Inferior parietal cortex (tissue), 1 donor: Measurements from ENCODE around the gene GRIN3B.
A peak's percentile ranks its signal among the peaks of the same experiment; 100 is the strongest.

ENCODE experiments used
- DNase-seq: peaks from one replicate; pipeline ENCODE4 v3.0.0-alpha.2; 2016; ENCODE audit errors: extremely low spot score

The GRIN3B gene

DNA sequence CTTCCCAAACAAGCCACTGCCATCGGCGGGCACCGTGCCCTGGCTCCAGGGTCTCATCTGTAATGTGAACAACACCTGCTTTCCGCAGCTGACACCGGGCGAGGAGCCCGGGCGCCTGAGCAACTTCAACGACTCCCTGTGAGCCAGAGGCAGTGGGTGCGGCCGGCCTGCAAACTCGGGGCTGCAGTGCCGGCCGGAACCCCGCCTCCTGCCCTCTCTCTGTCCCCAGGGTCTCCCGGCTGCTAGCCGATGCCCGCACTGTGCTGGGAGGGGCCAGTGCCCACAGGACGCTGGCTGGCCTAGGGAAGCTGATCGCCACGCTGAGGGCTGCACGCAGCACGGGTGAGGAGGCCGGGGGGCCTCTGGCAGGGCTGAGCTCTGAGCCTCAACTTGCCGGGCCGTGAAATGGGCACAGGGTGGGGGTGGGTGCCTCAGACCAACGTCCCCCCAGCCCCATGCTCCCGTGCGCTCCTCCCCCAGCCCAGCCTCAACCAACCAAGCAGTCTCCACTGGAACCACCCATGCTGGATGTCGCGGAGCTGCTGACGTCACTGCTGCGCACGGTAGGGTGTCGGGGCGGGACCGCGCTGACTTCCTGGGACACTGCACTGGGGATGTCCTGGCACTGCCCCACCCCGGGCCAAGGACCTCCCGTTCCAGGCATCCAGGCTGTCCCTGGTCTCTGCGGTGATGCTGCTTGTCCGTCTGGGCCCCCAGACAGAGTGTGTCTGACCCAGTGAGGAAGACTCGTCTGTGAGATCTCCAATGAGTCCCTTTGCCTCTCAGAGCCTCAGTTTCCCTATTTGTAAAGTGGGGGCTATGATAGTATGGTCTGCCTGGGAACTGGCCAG, 41.8 kb downstream of the GRIN3B start:
- DNase-seq = no peak

DNA sequence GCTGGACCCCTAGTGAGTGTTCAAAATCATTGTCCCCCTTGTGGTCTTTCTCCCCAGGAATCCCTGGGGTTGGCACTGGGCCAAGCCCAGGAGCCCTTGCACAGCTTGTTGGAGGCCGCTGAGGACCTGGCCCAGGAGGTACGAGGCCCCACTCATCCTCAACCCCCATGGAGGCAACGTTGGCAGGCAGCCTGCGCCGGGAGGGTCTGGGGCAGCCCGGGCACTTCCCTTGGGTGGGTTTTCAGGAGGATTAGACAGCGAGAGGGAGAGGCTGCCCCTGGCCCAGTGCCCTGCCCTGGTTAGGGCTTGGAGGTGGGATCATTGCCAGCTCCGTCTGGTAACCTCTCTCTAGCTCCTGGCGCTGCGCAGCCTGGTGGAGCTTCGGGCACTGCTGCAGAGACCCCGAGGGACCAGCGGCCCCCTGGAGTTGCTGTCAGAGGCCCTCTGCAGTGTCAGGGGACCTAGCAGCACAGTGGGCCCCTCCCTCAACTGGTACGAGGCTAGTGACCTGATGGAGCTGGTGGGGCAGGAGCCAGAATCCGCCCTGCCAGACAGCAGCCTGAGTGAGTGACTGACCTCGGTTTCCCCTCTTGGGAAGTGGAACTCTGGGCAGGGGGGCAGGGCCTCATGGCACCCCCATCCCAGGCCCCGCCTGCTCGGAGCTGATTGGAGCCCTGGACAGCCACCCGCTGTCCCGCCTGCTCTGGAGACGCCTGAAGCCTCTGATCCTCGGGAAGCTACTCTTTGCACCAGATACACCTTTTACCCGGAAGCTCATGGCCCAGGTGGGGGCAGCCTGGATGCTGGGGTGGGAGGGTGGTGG, 42.7 kb downstream of the GRIN3B start:
- DNase-seq = no peak

GRCh38 chr19:1045247-1045603, 45.0 kb downstream of the GRIN3B start:
- peak; percentile 58 for DNase-seq

- no peak for DNase-seq
These were observed 46.0 kb downstream of the GRIN3B start for GRCh38 chr19:1046117-1046626.

DNA sequence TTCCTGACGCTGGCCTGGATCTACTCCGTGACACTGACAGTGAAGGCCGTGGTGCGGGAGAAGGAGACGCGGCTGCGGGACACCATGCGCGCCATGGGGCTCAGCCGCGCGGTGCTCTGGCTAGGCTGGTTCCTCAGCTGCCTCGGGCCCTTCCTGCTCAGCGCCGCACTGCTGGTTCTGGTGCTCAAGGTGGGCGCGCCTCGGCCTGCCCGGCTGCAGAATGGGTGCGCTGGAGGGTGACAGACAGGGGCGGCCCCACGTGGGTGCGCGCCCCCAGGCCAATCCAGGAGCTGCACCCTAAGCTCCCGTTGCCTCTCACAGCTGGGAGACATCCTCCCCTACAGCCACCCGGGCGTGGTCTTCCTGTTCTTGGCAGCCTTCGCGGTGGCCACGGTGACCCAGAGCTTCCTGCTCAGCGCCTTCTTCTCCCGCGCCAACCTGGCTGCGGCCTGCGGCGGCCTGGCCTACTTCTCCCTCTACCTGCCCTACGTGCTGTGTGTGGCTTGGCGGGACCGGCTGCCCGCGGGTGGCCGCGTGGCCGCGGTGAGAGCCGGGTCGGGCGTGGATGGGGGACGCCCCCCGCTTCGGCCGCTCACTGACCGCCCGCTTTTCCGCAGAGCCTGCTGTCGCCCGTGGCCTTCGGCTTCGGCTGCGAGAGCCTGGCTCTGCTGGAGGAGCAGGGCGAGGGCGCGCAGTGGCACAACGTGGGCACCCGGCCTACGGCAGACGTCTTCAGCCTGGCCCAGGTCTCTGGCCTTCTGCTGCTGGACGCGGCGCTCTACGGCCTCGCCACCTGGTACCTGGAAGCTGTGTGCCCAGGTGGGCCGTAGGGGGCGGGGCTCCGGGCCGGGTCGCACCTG, 46.8 kb downstream of the GRIN3B start:
- DNase-seq = no peak

GRCh38 chr19:1047696-1048147, 47.5 kb downstream of the GRIN3B start:
- no peak for DNase-seq

DNA sequence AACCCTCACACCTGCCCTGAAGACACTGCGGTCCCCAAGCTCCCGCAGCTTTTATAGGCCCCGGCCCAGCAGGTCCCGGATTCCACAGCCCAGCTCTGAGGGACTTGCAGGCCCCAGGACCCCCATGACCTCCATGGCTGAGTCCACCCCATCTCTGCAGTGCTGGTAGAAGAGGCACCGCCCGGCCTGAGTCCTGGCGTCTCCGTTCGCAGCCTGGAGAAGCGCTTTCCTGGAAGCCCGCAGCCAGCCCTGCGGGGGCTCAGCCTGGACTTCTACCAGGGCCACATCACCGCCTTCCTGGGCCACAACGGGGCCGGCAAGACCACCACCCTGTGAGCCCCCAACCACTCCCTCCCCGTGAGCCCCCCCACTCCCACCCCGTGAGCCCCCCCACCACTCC, 48.9 kb downstream of the GRIN3B start:
- no peak for DNase-seq

DNA sequence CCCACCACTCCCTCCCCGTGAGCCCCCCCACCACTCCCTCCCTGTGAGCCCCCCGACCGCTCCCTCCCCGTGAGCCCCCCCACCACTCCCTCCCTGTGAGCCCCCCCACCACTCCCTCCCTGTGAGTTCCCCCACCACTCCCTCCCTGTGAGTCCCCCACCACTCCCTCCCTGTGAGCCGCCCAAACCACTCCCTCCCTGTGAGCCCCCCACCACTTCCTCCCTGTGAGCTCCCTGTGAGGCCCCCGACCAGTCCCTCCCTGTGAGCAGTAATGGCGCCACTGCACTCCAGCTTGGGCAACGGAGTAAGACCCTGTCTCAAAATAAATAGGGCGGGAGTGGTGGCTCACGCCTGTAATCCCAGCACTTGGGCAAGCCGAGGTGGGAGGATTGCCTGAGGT, 49.6 kb downstream of the GRIN3B start:
- no peak for DNase-seq

GRCh38 chr19:1050989-1051788, 51.0 kb downstream of the GRIN3B start:
- no peak for DNase-seq

- no peak for DNase-seq
These were observed 51.6 kb downstream of the GRIN3B start for GRCh38 chr19:1051791-1052190.

GRCh38 chr19:1052349-1052975, 52.2 kb downstream of the GRIN3B start:
- no peak for DNase-seq

- no peak for DNase-seq
These were observed 53.2 kb downstream of the GRIN3B start for GRCh38 chr19:1053176-1054101.

GRCh38 chr19:1054102-1055027, 54.1 kb downstream of the GRIN3B start:
- no peak for DNase-seq

DNA sequence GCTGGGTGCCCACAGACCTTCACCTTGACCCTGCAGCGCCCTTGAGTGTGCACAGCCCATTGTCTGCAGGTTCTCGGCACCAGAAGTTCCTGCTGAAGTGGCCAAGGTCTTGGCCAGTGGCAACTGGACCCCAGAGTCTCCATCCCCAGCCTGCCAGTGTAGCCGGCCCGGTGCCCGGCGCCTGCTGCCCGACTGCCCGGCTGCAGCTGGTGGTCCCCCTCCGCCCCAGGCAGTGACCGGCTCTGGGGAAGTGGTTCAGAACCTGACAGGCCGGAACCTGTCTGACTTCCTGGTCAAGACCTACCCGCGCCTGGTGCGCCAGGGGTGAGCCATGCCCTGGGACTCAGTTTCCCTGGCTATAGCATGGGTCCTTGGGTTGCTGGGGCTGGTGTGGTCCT, 54.8 kb downstream of the GRIN3B start:
- no peak for DNase-seq

DNA sequence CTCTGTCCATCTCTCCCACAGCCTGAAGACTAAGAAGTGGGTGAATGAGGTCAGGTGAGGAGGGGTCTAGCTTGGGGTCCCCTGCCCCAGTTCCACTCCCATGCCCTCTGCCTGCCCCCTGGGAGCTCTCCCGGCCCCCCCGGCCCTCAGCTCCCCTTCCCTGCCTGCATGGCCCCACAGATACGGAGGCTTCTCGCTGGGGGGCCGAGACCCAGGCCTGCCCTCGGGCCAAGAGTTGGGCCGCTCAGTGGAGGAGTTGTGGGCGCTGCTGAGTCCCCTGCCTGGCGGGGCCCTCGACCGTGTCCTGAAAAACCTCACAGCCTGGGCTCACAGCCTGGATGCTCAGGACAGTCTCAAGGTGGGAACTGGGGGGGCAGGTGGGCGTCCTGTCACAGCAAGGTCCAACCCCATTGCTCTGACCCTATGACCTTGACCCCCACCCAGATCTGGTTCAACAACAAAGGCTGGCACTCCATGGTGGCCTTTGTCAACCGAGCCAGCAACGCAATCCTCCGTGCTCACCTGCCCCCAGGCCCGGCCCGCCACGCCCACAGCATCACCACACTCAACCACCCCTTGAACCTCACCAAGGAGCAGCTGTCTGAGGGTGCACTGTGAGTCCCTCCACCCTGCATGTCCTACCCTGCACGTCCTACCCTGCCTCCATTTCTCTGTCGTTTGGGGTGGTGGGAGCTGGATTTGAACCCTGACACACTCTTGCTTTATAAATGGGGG, 55.8 kb downstream of the GRIN3B start:
- DNase-seq = no peak

- no peak for DNase-seq
These were observed 57.1 kb downstream of the GRIN3B start for GRCh38 chr19:1057176-1057855.

DNA sequence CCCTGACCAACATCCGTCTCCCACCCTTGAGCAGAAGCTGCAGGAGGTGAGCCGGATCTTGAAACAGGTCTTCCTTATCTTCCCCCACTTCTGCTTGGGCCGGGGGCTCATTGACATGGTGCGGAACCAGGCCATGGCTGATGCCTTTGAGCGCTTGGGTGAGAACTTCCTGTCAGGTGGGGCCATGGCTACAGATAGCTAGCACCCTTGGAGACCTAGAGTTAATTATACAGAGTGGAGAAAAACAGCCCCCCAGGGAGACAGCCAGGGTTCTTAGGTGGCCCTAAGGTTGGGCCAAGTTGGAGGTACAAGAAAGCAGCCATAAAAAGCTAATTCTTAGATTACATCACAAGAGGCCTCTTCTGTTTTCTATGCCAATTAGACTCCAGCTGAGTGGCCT, 57.9 kb downstream of the GRIN3B start:
- DNase-seq = no peak
